PC-9 (cell line): ENCODE data around the gene GSE1. TPM values are rescaled to one million over a fixed set of nuclear protein-coding genes. Genes with fewer than 3 reads are reported as not detected.

Experiments used
- BruUV-seq: library from RNA; stranded (reverse); fragments of 400-500 nt; replicated peaks from 2 replicates; lab custom pipeline; 2021; lab: Mats Ljungman, UMichigan
- CTCF ChIA-PET: fragments of 300-600 bp; sonication (Branson Sonifier 250); formaldehyde crosslinking; loops from one replicate; lab custom pipeline; 2022; ENCODE audit warnings: antibody characterized with exemption; lab: Charles Lee
- POLR2A ChIA-PET: fragments of 300-600 bp; sonication (Branson Sonifier 250); formaldehyde crosslinking; loops from one replicate; lab custom pipeline; 2022; ENCODE audit warnings: antibody characterized with exemption; ENCODE audit not compliant: unreplicated experiment; lab: Charles Lee
- DNase-seq, 2 experiments: peaks; one replicate each; pipeline versions ENCODE4 v3.0.0 to v3.0.0-alpha.2; 2015 to 2022; ENCODE audit warnings: mixed read lengths in 1 of 2
- H2AFZ ChIP-seq: fragments of 200-600 bp; sonication (generic); 2 replicates; pipeline ENCODE4 v1.8.1; 2017; ENCODE audit warnings: antibody characterized with exemption
- H3F3A ChIP-seq: fragments of 200-600 bp; sonication (generic); 2 replicates; pipeline ENCODE4 v1.8.1; 2017; ENCODE audit warnings: antibody characterized with exemption, mild to moderate bottlenecking, low read depth; ENCODE audit not compliant: insufficient read depth
- H3K27ac ChIP-seq: fragments of 200-600 bp; sonication (generic); 2 replicates; pipeline ENCODE4 v1.6.1; 2016; ENCODE audit warnings: mixed run types
- H3K27me3 ChIP-seq: fragments of 200-600 bp; sonication (generic); 2 replicates; pipeline ENCODE4 v1.6.1; 2016; ENCODE audit warnings: low read depth, mixed run types; ENCODE audit not compliant: insufficient read depth
- H3K36me3 ChIP-seq: fragments of 200-600 bp; sonication (generic); 2 replicates; pipeline ENCODE4 v1.6.1; 2016; ENCODE audit warnings: low read depth, mixed run types
- H3K4me1 ChIP-seq: fragments of 200-600 bp; sonication (generic); replicated peaks from 2 replicates; pipeline ENCODE4 v1.6.1; 2016; ENCODE audit warnings: mixed run types; ENCODE audit not compliant: insufficient read depth
- H3K4me2 ChIP-seq: fragments of 200-600 bp; sonication (generic); 2 replicates; pipeline ENCODE4 v1.6.1; 2017; ENCODE audit warnings: mixed run types
- H3K4me3 ChIP-seq: fragments of 200-600 bp; sonication (generic); 2 replicates; pipeline ENCODE4 v1.6.1; 2016; ENCODE audit warnings: mixed run types
- H3K79me2 ChIP-seq: fragments of 200-600 bp; sonication (generic); 2 replicates; pipeline ENCODE4 v1.6.1; 2017; ENCODE audit warnings: low read depth, mixed run types
- H3K9me2 ChIP-seq: fragments of 200-600 bp; sonication (generic); 2 replicates; pipeline ENCODE4 v1.8.1; 2017; ENCODE audit warnings: mild to moderate bottlenecking; ENCODE audit not compliant: insufficient read depth
- H3K9me3 ChIP-seq: fragments of 200-600 bp; sonication (generic); 2 replicates; pipeline ENCODE4 v1.8.1; 2016; ENCODE audit warnings: low read depth; ENCODE audit not compliant: insufficient read depth
- H4K20me1 ChIP-seq: fragments of 200-600 bp; sonication (generic); 2 replicates; pipeline ENCODE4 v1.8.1; 2017; ENCODE audit not compliant: insufficient read depth
- CTCF ChIP-seq: fragments of 200-600 bp; sonication (generic); conservative IDR thresholded peaks from 2 replicates; pipeline ENCODE4 v1.6.1; 2017; ENCODE audit warnings: mixed run types, antibody characterized with exemption, mild to moderate bottlenecking, moderate library complexity
- EZH2 ChIP-seq: fragments of 200-600 bp; sonication (generic); IDR thresholded peaks from 2 replicates; pipeline ENCODE4 v1.8.0; 2017; ENCODE audit warnings: antibody characterized with exemption, low read depth
- intact Hi-C: fragments of 100-400 bp; cut with micrococcal nuclease; formaldehyde crosslinking; loops from one replicate; pipeline ENCODE4 v1.10.0; 2022; ENCODE audit not compliant: unreplicated experiment
- total RNA-seq: library from RNA; stranded (reverse); gene quantifications from 2 replicates; pipeline ENCODE4 v1.2.3, GENCODE V29; 2021

Gene GSE1
- total RNA-seq, 1 experiment from 2014 or later = 83.5 TPM

GRCh38 chr16:85615014-85615851 lies 2.1 kb downstream of the GSE1 start:
- peak overlapping the region; percentile 98 for H3K4me2 ChIP-seq
- CTCF ChIA-PET = interaction anchor here (0.9 to 2.0 kb wide), 3 partner anchors 26 to 261 kb away, joined by 3 to 5 read pairs (median 3); no protein-coding TSS in a partner anchor
- intact Hi-C loops = no loop called here
- H3K79me2 ChIP-seq = peaks cover 68% of the 10 kb centered on the region
- H4K20me1 ChIP-seq = peaks cover 59% of the 10 kb centered on the region
- 0 out of 2 replicates have a peak, but pooled peaks cover 6% of the 10 kb centered on the region for H3K36me3 ChIP-seq
- no peaks in the 10 kb centered on the region for H3K27me3 ChIP-seq
- TF ChIP-seq CTCF (no peak), EZH2 (no peak)
- peak overlapping the region; percentile 88 for H3K4me3 ChIP-seq
- POLR2A ChIA-PET = interaction anchor here (0.7 kb wide), 1 partner anchor 260 kb away, joined by 3 read pairs; no protein-coding TSS in a partner anchor
- peaks cover 23% of the 10 kb centered on the region for H3F3A ChIP-seq
- peak overlapping the region; percentile 68 for H2AFZ ChIP-seq
- no peaks in the 10 kb centered on the region for H3K9me2 ChIP-seq
- no peaks in the 10 kb centered on the region for H3K9me3 ChIP-seq
- H3K27ac ChIP-seq = peak overlapping the region; percentile 58
- TSS peak; percentile 10 for BruUV-seq
- DNase-seq = peak; percentile 92 to 93
- peaks cover 24% of the 10 kb centered on the region for H3K4me1 ChIP-seq

GRCh38 chr16:85615852-85616606 lies 2.9 kb downstream of the GSE1 start:
- Histone ChIP-seq H4K20me1 (peaks cover 67% of the 10 kb centered on the region), H3K4me3 (peak overlapping the region; percentile 88; the same call in 1 of the 2 replicates), H3K27ac (no peak overlapping the region), H3K4me2 (peak overlapping the region; percentile 98), H3K79me2 (peaks cover 76% of the 10 kb centered on the region), H3K9me2 (no peaks in the 10 kb centered on the region), H3K36me3 (0 out of 2 replicates have a peak, but pooled peaks cover 6% of the 10 kb centered on the region), H3K9me3 (no peaks in the 10 kb centered on the region), H3F3A (peaks cover 21% of the 10 kb centered on the region), H3K4me1 (peaks cover 27% of the 10 kb centered on the region), H2AFZ (no peak overlapping the region), H3K27me3 (no peaks in the 10 kb centered on the region)
- intact Hi-C loops = no loop called here
- BruUV-seq = no TSS peak
- TF ChIP-seq CTCF (peak; percentile 91), EZH2 (no peak)
- POLR2A ChIA-PET = interaction anchor here (0.6 to 0.7 kb wide), 2 partner anchors 63 to 261 kb away, joined by 3 to 19 read pairs; no protein-coding TSS in a partner anchor
- peak; percentile 46 to 59 for DNase-seq
- CTCF ChIA-PET = interaction anchor here (0.7 to 2.0 kb wide), 6 partner anchors 25 to 261 kb away, joined by 3 to 8 read pairs (median 4); no protein-coding TSS in a partner anchor
